Endodermal cell (in vitro differentiated cells): ENCODE data around the gene SMC6. TPM values are rescaled to one million over a fixed set of nuclear protein-coding genes. Genes with fewer than 3 reads are reported as not detected.
A peak's percentile ranks its signal among the peaks of the same experiment; 100 is the strongest.

ENCODE experiments used
- DNase-seq: peaks from one replicate; pipeline ENCODE4 v3.0.0-alpha.2; 2017
- H3K27ac ChIP-seq: 2 replicates; pipeline ENCODE4 v1.5.1; 2013; ENCODE audit warnings: mild to moderate bottlenecking, low read depth, low read length, moderate library complexity
- H3K27me3 ChIP-seq: 2 replicates; pipeline ENCODE4 v1.6.1; 2013; ENCODE audit warnings: mild to moderate bottlenecking, low read length, moderate library complexity; ENCODE audit not compliant: insufficient read depth, control insufficient read depth, poor library complexity, severe bottlenecking
- H3K36me3 ChIP-seq: 2 replicates; pipeline ENCODE4 v1.7.0; 2013; ENCODE audit warnings: mild to moderate bottlenecking, low read length, moderate library complexity; ENCODE audit not compliant: control insufficient read depth, insufficient read depth
- H3K4me1 ChIP-seq: one replicate; pipeline ENCODE4 v1.7.0; 2013; ENCODE audit warnings: low read length; ENCODE audit not compliant: control insufficient read depth, insufficient read depth
- H3K4me3 ChIP-seq: 2 replicates; pipeline ENCODE4 v1.5.1; 2013; ENCODE audit warnings: mild to moderate bottlenecking, low read length, moderate library complexity
- H3K9ac ChIP-seq: 2 replicates; pipeline ENCODE4 v1.6.1; 2013; ENCODE audit warnings: mild to moderate bottlenecking, low read length, moderate library complexity; ENCODE audit not compliant: poor library complexity, severe bottlenecking; ENCODE audit errors: extremely low read depth
- H3K9me3 ChIP-seq: 2 replicates; pipeline ENCODE4 v1.6.1; 2013; ENCODE audit warnings: mild to moderate bottlenecking, low read length, moderate library complexity; ENCODE audit not compliant: control insufficient read depth
- H3K27ac Mint-ChIP-seq: 2 replicates; pipeline ENCODE4 v1.8.0; 2020; ENCODE audit warnings: mixed read lengths
- H3K27me3 Mint-ChIP-seq: 2 replicates; pipeline ENCODE4 v1.8.0; 2021; ENCODE audit warnings: mild to moderate bottlenecking, mixed read lengths; ENCODE audit not compliant: insufficient read depth
- H3K36me3 Mint-ChIP-seq: 2 replicates; pipeline ENCODE4 v1.8.0; 2020; ENCODE audit warnings: low read depth, mixed read lengths
- H3K4me1 Mint-ChIP-seq: 2 replicates; pipeline ENCODE4 v1.8.0; 2020; ENCODE audit warnings: mixed read lengths
- H3K4me3 Mint-ChIP-seq: 2 replicates; pipeline ENCODE4 v1.8.0; 2020; ENCODE audit warnings: mild to moderate bottlenecking, moderate library complexity, mixed read lengths
- H3K9me3 Mint-ChIP-seq: 2 replicates; pipeline ENCODE4 v1.8.0; 2020; ENCODE audit warnings: mild to moderate bottlenecking, mixed read lengths
- CTCF ChIP-seq: fragments of 200-600 bp; sonication (generic); conservative IDR thresholded peaks from 2 replicates; pipeline ENCODE4 v1.5.0; 2021; ENCODE audit warnings: antibody characterized with exemption, mild to moderate bottlenecking
- WGBS, 2 experiments: methylation state at CpG; one replicate each; pipeline versions ENCODE4 v1.1.5 to v1.1.7; 2013; ENCODE audit warnings: missing lambda C conversion rate in 2 of 2, mixed read lengths in 1 of 2; ENCODE audit not compliant: insufficient coverage in 1 of 2, insufficient read length in 1 of 2; 5-methylcytosine and 5-hydroxymethylcytosine counted together
- total RNA-seq, 2 donors: library from RNA; stranded (reverse); fragmentation: NEBNext Ultra II Directional in 1 of 2; extraction: Animal tissue kit (Norgen Biotek cat#: 25700) in 1 of 2; gene quantifications; 2 replicates in 1 of 2; 3 replicates in 1 of 2; pipeline ENCODE4 v1.2.1, GENCODE V29; 2021

The SMC6 gene
- total RNA-seq, 2 donors from 2014 or later, result 38.3 to 48.3 TPM

- Histone ChIP-seq H3K4me1 (peaks cover 1% of the 10 kb centered on the region), H3K4me3 (no peak overlapping the region), H3K9ac (no peak overlapping the region), H3K9me3 (no peaks in the 10 kb centered on the region), H3K36me3 (peaks cover 9% of the 10 kb centered on the region), H3K27ac (no peak overlapping the region), H3K27me3 (no peaks in the 10 kb centered on the region)
- no peaks in the 10 kb centered on the region for H3K27me3 Mint-ChIP-seq
- no peak overlapping the region for H3K4me3 Mint-ChIP-seq
- H3K27ac Mint-ChIP-seq, result no peak overlapping the region
- H3K4me1 Mint-ChIP-seq, result peaks cover 14% of the 10 kb centered on the region
- H3K36me3 Mint-ChIP-seq, result peaks cover 8% of the 10 kb centered on the region
- no peak for DNase-seq
- no peak for TF ChIP-seq CTCF
- H3K9me3 Mint-ChIP-seq, result no peaks in the 10 kb centered on the region
- 96 to 100% methylated on average over 2 of the region's 2 CpGs for WGBS, 2 experiments
Observed at GRCh38 chr2:17757321-17757720, 3.7 kb upstream of the SMC6 start.

GRCh38 chr2:17756668-17757067 is 3.1 kb upstream of the SMC6 start:
- H3K4me3 Mint-ChIP-seq, result no peak overlapping the region
- H3K4me1 Mint-ChIP-seq, result peaks cover 19% of the 10 kb centered on the region
- Histone ChIP-seq H3K27ac (no peak overlapping the region), H3K9me3 (no peaks in the 10 kb centered on the region), H3K36me3 (peaks cover 6% of the 10 kb centered on the region), H3K4me1 (peaks cover 3% of the 10 kb centered on the region), H3K27me3 (no peaks in the 10 kb centered on the region), H3K9ac (no peak overlapping the region), H3K4me3 (no peak overlapping the region)
- no peak overlapping the region for H3K27ac Mint-ChIP-seq
- no peaks in the 10 kb centered on the region for H3K9me3 Mint-ChIP-seq
- H3K36me3 Mint-ChIP-seq, result peaks cover 5% of the 10 kb centered on the region
- no peaks in the 10 kb centered on the region for H3K27me3 Mint-ChIP-seq
- no peak for TF ChIP-seq CTCF
- no peak for DNase-seq
- 92% methylated on average over 5 of the region's 6 CpGs; no CpG with 5 or more reads in 1 of the 2 experiments for WGBS, 2 experiments

- no peaks in the 10 kb centered on the region for H3K9me3 Mint-ChIP-seq
- H3K27ac ChIP-seq, result peak overlapping the region; percentile 97
- H3K4me1 Mint-ChIP-seq, result peaks cover 22% of the 10 kb centered on the region
- H3K36me3 Mint-ChIP-seq, result no peaks in the 10 kb centered on the region
- H3K27me3 ChIP-seq, result no peaks in the 10 kb centered on the region
- no peaks in the 10 kb centered on the region for H3K27me3 Mint-ChIP-seq
- 2 to 15% methylated on average over 5 to 8 of the region's 8 CpGs for WGBS, 2 experiments
- peak overlapping the region; percentile 87 for H3K4me3 ChIP-seq
- H3K9me3 ChIP-seq, result no peaks in the 10 kb centered on the region
- H3K27ac Mint-ChIP-seq, result peak overlapping the region; percentile 97
- peaks cover 3% of the 10 kb centered on the region for H3K4me1 ChIP-seq
- peak overlapping the region; percentile 93 for H3K4me3 Mint-ChIP-seq
- no peaks in the 10 kb centered on the region for H3K36me3 ChIP-seq
- DNase-seq, result no peak
- H3K9ac ChIP-seq, result peak overlapping the region; percentile 83
- no peak for TF ChIP-seq CTCF
Observed at GRCh38 chr2:17754773-17755425, 1.3 kb upstream of the SMC6 start.
